ENCODE data around the gene MAIP1. TPM values are rescaled to one million over a fixed set of nuclear protein-coding genes. Genes with fewer than 3 reads are reported as not detected.

The MAIP1 gene
- total and polyA plus RNA-seq, 5 donors = 15.7 to 20.7 (median 20.0) TPM

DNA sequence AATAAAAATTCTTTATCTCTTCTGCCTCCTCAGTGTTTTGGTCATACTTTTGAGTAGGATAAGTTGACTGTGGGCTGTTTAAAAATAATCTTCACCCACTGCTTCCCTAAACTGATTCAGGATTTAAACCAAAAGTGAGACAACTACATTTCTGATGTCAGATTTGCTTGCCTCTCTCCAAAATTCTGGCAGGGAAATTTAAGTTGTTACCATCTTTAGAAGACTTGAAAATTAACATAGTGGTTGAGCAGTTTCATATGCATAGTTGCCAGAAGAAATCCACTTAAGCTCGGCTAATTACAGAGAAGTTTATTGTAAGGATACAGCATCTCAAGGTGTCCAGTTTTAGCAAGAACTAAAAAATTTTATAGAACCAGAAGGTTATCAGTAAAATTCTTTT is 57.0 kb downstream of the MAIP1 start:
- Histone ChIP-seq H3K9me3 (ENCODE audit: control insufficient read depth, low read length) (no peaks in the 10 kb centered on the region), H3K4me3 (ENCODE audit: low read length) (no peak overlapping the region), H3K27me3 (ENCODE audit: control insufficient read depth, insufficient read depth) (no peaks in the 10 kb centered on the region), H3K4me1 (ENCODE audit: control insufficient read depth, insufficient read depth, low read length) (no peaks in the 10 kb centered on the region), H3K27ac (ENCODE audit: low read length) (no peak overlapping the region)
- intact Hi-C loops (cut with DNase I) = no loop called here
- no peak for ATAC-seq
- 91% methylated on average over 1 of the region's 1 CpG for WGBS
- no peak for DNase-seq

Other genes with a start within 250 kb of the MAIP1 start
- gene FTCDNL1, start 104.4 kb upstream of the MAIP1 start, total RNA-seq = 1 to 10 TPM; 2.4 to 5.0 (median 3.8) TPM
- 1.7 TPM for gene FTCDNL1, start 104.4 kb upstream of the MAIP1 start, polyA plus RNA-seq
- gene C2orf69, start 44.3 kb upstream of the MAIP1 start, total RNA-seq = 10 to 100 TPM in 2 of 4 donors, 1 to 10 TPM in 2; 9.3 to 12.5 (median 9.9) TPM
- 6.4 TPM for gene C2orf69, start 44.3 kb upstream of the MAIP1 start, polyA plus RNA-seq
- 1 to 10 TPM; 2.7 to 3.5 (median 3.1) TPM for gene TYW5, start 91 bp upstream of the MAIP1 start, total RNA-seq
- 1.7 TPM for gene TYW5, start 91 bp upstream of the MAIP1 start, polyA plus RNA-seq